ENCODE data around the gene CDH23. TPM values are rescaled to one million over a fixed set of nuclear protein-coding genes. Genes with fewer than 3 reads are reported as not detected.
A peak's percentile ranks its signal among the peaks of the same experiment; 100 is the strongest.

The CDH23 gene
- total RNA-seq, 1 experiment from 2014 or later: 0.34 TPM

DNA sequence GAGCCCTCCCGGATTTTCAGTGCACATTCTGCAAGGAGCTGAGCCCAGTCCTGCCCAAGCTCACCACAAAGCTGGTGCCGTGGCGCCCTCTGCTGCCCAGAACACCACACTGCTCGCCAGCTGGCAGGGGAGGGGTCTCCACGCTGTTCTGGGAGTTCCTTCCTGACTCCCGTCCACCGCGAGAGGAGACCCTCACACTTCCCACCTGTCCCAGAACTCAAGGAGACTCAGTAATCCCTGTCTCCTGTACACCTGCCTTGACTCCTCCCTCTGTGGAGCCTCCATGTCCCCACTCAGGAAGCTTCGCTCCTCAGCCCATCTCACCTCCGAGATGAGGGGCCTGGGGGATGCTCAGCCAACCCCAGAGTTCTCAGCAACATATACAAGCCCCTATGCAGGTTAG is 311.6 kb downstream of the CDH23 start:
- no peaks in the 10 kb centered on the region for H3K4me1 Mint-ChIP-seq (ENCODE audit: low read depth, unreplicated experiment)
- peak; percentile 76 to 88 for DNase-seq

DNA sequence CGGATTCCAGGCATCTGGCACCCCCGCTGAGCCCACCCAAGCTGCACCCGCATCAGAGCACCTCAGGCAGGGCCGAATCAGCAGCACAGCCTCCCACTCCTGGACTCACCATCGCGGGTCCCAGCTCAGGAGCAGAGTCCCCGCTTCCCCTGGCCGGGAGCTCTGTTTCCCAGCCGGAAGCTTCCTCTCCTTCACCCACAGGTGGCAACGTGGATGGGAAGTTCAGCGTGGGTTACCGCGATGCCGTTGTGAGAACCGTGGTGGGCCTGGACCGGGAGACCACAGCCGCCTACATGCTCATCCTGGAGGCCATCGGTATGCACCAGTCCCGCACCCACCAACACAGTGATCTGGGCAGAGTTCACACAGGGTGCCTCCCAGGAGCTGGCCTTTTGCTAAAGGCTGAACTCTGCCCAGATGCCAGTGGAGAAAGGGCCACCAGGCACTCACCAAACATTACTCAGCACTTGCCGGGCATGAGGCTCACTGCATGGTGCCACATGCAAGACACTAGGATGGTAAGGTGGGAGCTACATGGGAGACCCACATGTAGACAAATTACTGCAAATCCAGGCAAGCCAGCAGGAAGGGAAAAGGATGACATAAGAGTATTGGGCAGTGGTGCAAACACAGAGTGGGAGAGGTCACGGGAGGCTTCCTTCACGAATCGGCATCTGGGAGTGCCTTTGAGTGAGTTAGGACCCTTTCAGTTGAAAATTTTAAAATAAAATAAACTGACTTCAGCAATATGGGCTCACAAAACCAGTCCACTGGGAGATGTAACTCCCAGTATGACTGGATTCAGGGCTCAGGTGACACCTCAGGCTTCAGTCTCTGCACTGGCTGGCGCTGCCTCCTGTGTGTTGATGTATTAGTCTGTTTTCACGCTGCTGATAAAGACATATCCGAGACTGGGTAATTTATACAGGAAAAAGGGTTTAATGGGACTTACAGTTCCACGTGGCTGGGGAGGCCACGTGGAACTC is 312.5 kb downstream of the CDH23 start:
- TF ChIP-seq, protein P1, sequence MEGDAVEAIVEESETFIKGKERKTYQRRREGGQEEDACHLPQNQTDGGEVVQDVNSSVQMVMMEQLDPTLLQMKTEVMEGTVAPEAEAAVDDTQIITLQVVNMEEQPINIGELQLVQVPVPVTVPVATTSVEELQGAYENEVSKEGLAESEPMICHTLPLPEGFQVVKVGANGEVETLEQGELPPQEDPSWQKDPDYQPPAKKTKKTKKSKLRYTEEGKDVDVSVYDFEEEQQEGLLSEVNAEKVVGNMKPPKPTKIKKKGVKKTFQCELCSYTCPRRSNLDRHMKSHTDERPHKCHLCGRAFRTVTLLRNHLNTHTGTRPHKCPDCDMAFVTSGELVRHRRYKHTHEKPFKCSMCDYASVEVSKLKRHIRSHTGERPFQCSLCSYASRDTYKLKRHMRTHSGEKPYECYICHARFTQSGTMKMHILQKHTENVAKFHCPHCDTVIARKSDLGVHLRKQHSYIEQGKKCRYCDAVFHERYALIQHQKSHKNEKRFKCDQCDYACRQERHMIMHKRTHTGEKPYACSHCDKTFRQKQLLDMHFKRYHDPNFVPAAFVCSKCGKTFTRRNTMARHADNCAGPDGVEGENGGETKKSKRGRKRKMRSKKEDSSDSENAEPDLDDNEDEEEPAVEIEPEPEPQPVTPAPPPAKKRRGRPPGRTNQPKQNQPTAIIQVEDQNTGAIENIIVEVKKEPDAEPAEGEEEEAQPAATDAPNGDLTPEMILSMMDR (IDR thresholded peaks at IDR 0.05; ENCODE audit: insufficient read depth in 1 of 2, low read depth in 1 of 2, low read length in 1 of 2, severe bottlenecking in 1 of 2, unreplicated experiment in 1 of 2): no peak
- no peaks in the 10 kb centered on the region for H3K4me1 Mint-ChIP-seq (ENCODE audit: low read depth, unreplicated experiment)
- Histone ChIP-seq H3K36me3 (ENCODE audit: control insufficient read depth, insufficient read depth, low read length) (no peaks in the 10 kb centered on the region), H3K4me1 (peaks cover 9% of the 10 kb centered on the region), H3K4me3 (ENCODE audit: low read depth, low read length) (no peak overlapping the region), H3K9me3 (no peaks in the 10 kb centered on the region), H3K27me3 (replicated peaks; ENCODE audit: control insufficient read depth, insufficient read depth, low read length) (no peaks in the 10 kb centered on the region)
- no peaks in the 10 kb centered on the region for H3K36me3 Mint-ChIP-seq (ENCODE audit: insufficient read depth, unreplicated experiment)
- H3K4me3 Mint-ChIP-seq (ENCODE audit: unreplicated experiment): no peak overlapping the region
- no peaks in the 10 kb centered on the region for H3K27me3 Mint-ChIP-seq (ENCODE audit: insufficient read depth, unreplicated experiment)
- BruUV-seq (replicated peaks): no TSS peak
- intact Hi-C loops (cut with micrococcal nuclease; ENCODE audit: unreplicated experiment): loop anchor here (1.0 to 5.0 kb wide), 4 partner anchors 103 to 395 kb away; no protein-coding TSS in a partner anchor
- no peak overlapping the region for H3K27ac Mint-ChIP-seq (ENCODE audit: unreplicated experiment)
- ChIA-PET POLR2A (interaction anchor here (0.5 kb wide), 1 partner anchor 28 kb away, joined by 3 read pairs; no protein-coding TSS in a partner anchor), CTCF (interaction anchor here (0.7 to 4.8 kb wide), 17 partner anchors 11 to 399 kb away, joined by 3 to 56 read pairs (median 5); partner anchors contain the start of genes C10orf105, PSAP, SLC29A3 and VSIR)
- DNase-seq: no peak
- no peaks in the 10 kb centered on the region for H3K9me3 Mint-ChIP-seq (ENCODE audit: unreplicated experiment)

More for the DNA sequence above, 311.6 kb downstream of the CDH23 start:
- no TSS peak for BruUV-seq (replicated peaks)
- TF ChIP-seq, protein P1 (IDR thresholded peaks at IDR 0.05; ENCODE audit: insufficient read depth in 1 of 2, low read depth in 1 of 2, low read length in 1 of 2, severe bottlenecking in 1 of 2, unreplicated experiment in 1 of 2): peak; percentile 97 to 98
- Histone ChIP-seq H3K27me3 (replicated peaks; ENCODE audit: control insufficient read depth, insufficient read depth, low read length) (no peaks in the 10 kb centered on the region), H3K4me1 (0 out of 2 replicates have a peak, but pooled peaks cover under 1% of the 10 kb centered on the region), H3K9me3 (no peaks in the 10 kb centered on the region), H3K36me3 (ENCODE audit: control insufficient read depth, insufficient read depth, low read length) (no peaks in the 10 kb centered on the region), H3K4me3 (ENCODE audit: low read depth, low read length) (no peak overlapping the region)
- CTCF ChIA-PET: interaction anchor here (0.5 to 4.8 kb wide), 30 partner anchors 8 to 1627 kb away, joined by 3 to 56 read pairs (median 5); partner anchors contain the start of genes C10orf105, PSAP, SLC29A3 and VSIR
- POLR2A ChIA-PET: no interaction called here
- Mint-ChIP-seq H3K36me3 (ENCODE audit: insufficient read depth, unreplicated experiment) (no peaks in the 10 kb centered on the region), H3K27ac (ENCODE audit: unreplicated experiment) (peak overlapping the region; percentile 2), H3K4me3 (ENCODE audit: unreplicated experiment) (no peak overlapping the region), H3K9me3 (ENCODE audit: unreplicated experiment) (no peaks in the 10 kb centered on the region), H3K27me3 (ENCODE audit: insufficient read depth, unreplicated experiment) (no peaks in the 10 kb centered on the region)
- intact Hi-C loops (cut with micrococcal nuclease; ENCODE audit: unreplicated experiment): loop anchor here (1.0 to 5.0 kb wide), 4 partner anchors 104 to 394 kb away; no protein-coding TSS in a partner anchor

DNA sequence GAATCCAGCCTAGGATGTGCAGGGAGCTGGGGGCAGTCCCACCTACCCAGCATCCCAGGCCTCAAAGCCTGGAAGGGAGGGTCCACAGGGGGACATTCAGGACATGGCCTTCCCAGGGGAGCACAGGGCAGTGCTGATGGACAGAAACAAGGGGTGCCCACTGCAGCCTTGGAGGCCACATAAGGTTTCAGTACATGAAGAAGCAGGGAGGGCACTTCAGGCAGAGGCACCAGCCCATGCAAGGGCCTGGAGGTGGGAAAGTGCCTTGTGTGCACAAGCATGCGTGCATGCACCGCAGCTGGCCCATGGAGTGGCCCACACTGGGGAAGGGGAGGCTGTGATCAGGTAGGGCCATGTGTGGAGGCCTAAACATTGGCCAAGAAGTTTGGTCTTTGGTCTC is 313.8 kb downstream of the CDH23 start:
- DNase-seq: no peak
- intact Hi-C loops (cut with micrococcal nuclease; ENCODE audit: unreplicated experiment): loop anchor here (5.0 kb wide), 1 partner anchor 62 kb away; the partner anchor contains the start of gene VSIR
- Histone ChIP-seq H3K36me3 (ENCODE audit: control insufficient read depth, insufficient read depth, low read length) (no peaks in the 10 kb centered on the region), H3K4me1 (peaks cover 10% of the 10 kb centered on the region), H3K4me3 (ENCODE audit: low read depth, low read length) (no peak overlapping the region), H3K27me3 (replicated peaks; ENCODE audit: control insufficient read depth, insufficient read depth, low read length) (no peaks in the 10 kb centered on the region), H3K9me3 (no peaks in the 10 kb centered on the region)
- H3K4me1 Mint-ChIP-seq (ENCODE audit: low read depth, unreplicated experiment): no peaks in the 10 kb centered on the region
- TF ChIP-seq, protein P1 (IDR thresholded peaks at IDR 0.05; ENCODE audit: insufficient read depth in 1 of 2, low read depth in 1 of 2, low read length in 1 of 2, severe bottlenecking in 1 of 2, unreplicated experiment in 1 of 2): no peak
- H3K4me3 Mint-ChIP-seq (ENCODE audit: unreplicated experiment): no peak overlapping the region
- ChIA-PET CTCF (no interaction called here), POLR2A (no interaction called here)
- no TSS peak for BruUV-seq (replicated peaks)
- H3K36me3 Mint-ChIP-seq (ENCODE audit: insufficient read depth, unreplicated experiment): no peaks in the 10 kb centered on the region
- no peaks in the 10 kb centered on the region for H3K9me3 Mint-ChIP-seq (ENCODE audit: unreplicated experiment)
- H3K27me3 Mint-ChIP-seq (ENCODE audit: insufficient read depth, unreplicated experiment): no peaks in the 10 kb centered on the region
- H3K27ac Mint-ChIP-seq (ENCODE audit: unreplicated experiment): no peak overlapping the region

All from Caco-2 (cell line).